Astrocyte (in vitro differentiated cells and primary cell): ENCODE measurements around the gene NOL4L. TPM values are rescaled to one million over a fixed set of nuclear protein-coding genes. Genes with fewer than 3 reads are reported as not detected.

Experiments used
- DNase-seq: peaks from one replicate; pipeline ENCODE4 v3.0.0-alpha.2; 2010; ENCODE audit warnings: low read depth
- FAIRE-seq: peaks from 2 replicates; lab custom pipeline; 2011; peaks lifted over from hg19 to GRCh38; lab: Jason Lieb, UNC
- H2AFZ ChIP-seq: 2 replicates; pipeline ENCODE4 v1.6.0; 2012; ENCODE audit warnings: low read depth, low read length, inconsistent platforms
- H3K27ac ChIP-seq: 2 replicates; pipeline ENCODE4 v1.5.1; 2011; ENCODE audit warnings: low read depth, low read length, inconsistent platforms
- H3K27me3 ChIP-seq: 2 replicates; pipeline ENCODE4 v1.6.0; 2011; ENCODE audit warnings: low read length, inconsistent platforms; ENCODE audit not compliant: insufficient read depth
- H3K36me3 ChIP-seq: 2 replicates; pipeline ENCODE4 v1.5.1; 2011; ENCODE audit warnings: low read length, inconsistent platforms; ENCODE audit not compliant: insufficient read depth
- H3K4me1 ChIP-seq: 2 replicates; pipeline ENCODE4 v1.5.1; 2011; ENCODE audit warnings: low read length, inconsistent platforms; ENCODE audit not compliant: insufficient read depth
- H3K4me2 ChIP-seq: 2 replicates; pipeline ENCODE4 v1.6.0; 2012; ENCODE audit warnings: low read length, inconsistent platforms
- H3K4me3 ChIP-seq: 2 replicates; pipeline ENCODE4 v1.5.1; 2011; ENCODE audit warnings: low read depth, mild to moderate bottlenecking, low read length, inconsistent platforms; ENCODE audit not compliant: insufficient read depth
- H3K79me2 ChIP-seq: 2 replicates; pipeline ENCODE4 v1.6.0; 2012; ENCODE audit warnings: mild to moderate bottlenecking, low read length, inconsistent platforms; ENCODE audit not compliant: insufficient read depth
- H3K9ac ChIP-seq: 2 replicates; pipeline ENCODE4 v1.6.0; 2012; ENCODE audit warnings: mild to moderate bottlenecking, low read length, inconsistent platforms
- H3K9me3 ChIP-seq: 2 replicates; pipeline ENCODE4 v1.5.1; 2012; ENCODE audit warnings: low read depth, mild to moderate bottlenecking, low read length, inconsistent platforms; ENCODE audit not compliant: insufficient read depth
- H4K20me1 ChIP-seq: 2 replicates; pipeline ENCODE4 v1.6.0; 2012; ENCODE audit warnings: low read length, inconsistent platforms; ENCODE audit not compliant: insufficient read depth
- H3K27ac Mint-ChIP-seq: one replicate; pipeline ENCODE4 v1.8.0; 2021; ENCODE audit warnings: mild to moderate bottlenecking, mixed read lengths; ENCODE audit not compliant: unreplicated experiment
- H3K27me3 Mint-ChIP-seq: one replicate; pipeline ENCODE4 v1.8.0; 2021; ENCODE audit warnings: low read depth, mixed read lengths; ENCODE audit not compliant: unreplicated experiment
- H3K36me3 Mint-ChIP-seq: one replicate; pipeline ENCODE4 v1.8.0; 2021; ENCODE audit warnings: low read depth, mixed read lengths; ENCODE audit not compliant: unreplicated experiment
- H3K4me1 Mint-ChIP-seq: one replicate; pipeline ENCODE4 v1.8.0; 2021; ENCODE audit warnings: low read depth, mixed read lengths; ENCODE audit not compliant: unreplicated experiment
- H3K4me3 Mint-ChIP-seq: one replicate; pipeline ENCODE4 v1.8.0; 2021; ENCODE audit warnings: mild to moderate bottlenecking, moderate library complexity, mixed read lengths; ENCODE audit not compliant: unreplicated experiment
- H3K9me3 Mint-ChIP-seq: one replicate; pipeline ENCODE4 v1.8.0; 2021; ENCODE audit warnings: mild to moderate bottlenecking, mixed read lengths; ENCODE audit not compliant: unreplicated experiment
- EZH2 ChIP-seq: IDR thresholded peaks from 2 replicates; pipeline ENCODE4 v1.6.1; 2012; ENCODE audit warnings: mild to moderate bottlenecking, low read length, inconsistent platforms; ENCODE audit not compliant: insufficient read depth
- total RNA-seq: library from RNA; stranded (reverse); gene quantifications from 2 replicates; pipeline ENCODE4 v1.2.1, GENCODE V29; 2021
- TF ChIP-seq, protein P1 (sequence below): IDR thresholded peaks from 2 replicates; pipeline ENCODE4 v1.5.1; 2011; ENCODE audit warnings: low read depth, mild to moderate bottlenecking, inconsistent platforms, low read length, moderate library complexity; ENCODE audit not compliant: insufficient read depth

The NOL4L gene
- total RNA-seq, 1 donor from 2014 or later = 35.5 TPM

- Histone ChIP-seq H2AFZ (no peak overlapping the region), H3K36me3 (no peaks in the 10 kb centered on the region), H3K9me3 (no peaks in the 10 kb centered on the region), H3K27me3 (peaks cover 7% of the 10 kb centered on the region), H3K4me1 (no peaks in the 10 kb centered on the region), H3K4me2 (no peak overlapping the region), H3K4me3 (no peak overlapping the region), H3K27ac (no peak overlapping the region), H3K79me2 (no peaks in the 10 kb centered on the region), H4K20me1 (no peaks in the 10 kb centered on the region), H3K9ac (no peak overlapping the region)
- TF ChIP-seq EZH2 = no peak
- TF ChIP-seq, protein P1, sequence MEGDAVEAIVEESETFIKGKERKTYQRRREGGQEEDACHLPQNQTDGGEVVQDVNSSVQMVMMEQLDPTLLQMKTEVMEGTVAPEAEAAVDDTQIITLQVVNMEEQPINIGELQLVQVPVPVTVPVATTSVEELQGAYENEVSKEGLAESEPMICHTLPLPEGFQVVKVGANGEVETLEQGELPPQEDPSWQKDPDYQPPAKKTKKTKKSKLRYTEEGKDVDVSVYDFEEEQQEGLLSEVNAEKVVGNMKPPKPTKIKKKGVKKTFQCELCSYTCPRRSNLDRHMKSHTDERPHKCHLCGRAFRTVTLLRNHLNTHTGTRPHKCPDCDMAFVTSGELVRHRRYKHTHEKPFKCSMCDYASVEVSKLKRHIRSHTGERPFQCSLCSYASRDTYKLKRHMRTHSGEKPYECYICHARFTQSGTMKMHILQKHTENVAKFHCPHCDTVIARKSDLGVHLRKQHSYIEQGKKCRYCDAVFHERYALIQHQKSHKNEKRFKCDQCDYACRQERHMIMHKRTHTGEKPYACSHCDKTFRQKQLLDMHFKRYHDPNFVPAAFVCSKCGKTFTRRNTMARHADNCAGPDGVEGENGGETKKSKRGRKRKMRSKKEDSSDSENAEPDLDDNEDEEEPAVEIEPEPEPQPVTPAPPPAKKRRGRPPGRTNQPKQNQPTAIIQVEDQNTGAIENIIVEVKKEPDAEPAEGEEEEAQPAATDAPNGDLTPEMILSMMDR = no peak
- no peak overlapping the region for H3K27ac Mint-ChIP-seq
- H3K4me1 Mint-ChIP-seq = peaks cover 9% of the 10 kb centered on the region
- FAIRE-seq (no peak), DNase-seq (no peak)
- H3K36me3 Mint-ChIP-seq = no peaks in the 10 kb centered on the region
- no peak overlapping the region for H3K4me3 Mint-ChIP-seq
- H3K27me3 Mint-ChIP-seq = peaks cover 11% of the 10 kb centered on the region
- H3K9me3 Mint-ChIP-seq = no peaks in the 10 kb centered on the region
Observed at GRCh38 chr20:32580970-32581838, 3.9 kb downstream of the NOL4L start.

DNA sequence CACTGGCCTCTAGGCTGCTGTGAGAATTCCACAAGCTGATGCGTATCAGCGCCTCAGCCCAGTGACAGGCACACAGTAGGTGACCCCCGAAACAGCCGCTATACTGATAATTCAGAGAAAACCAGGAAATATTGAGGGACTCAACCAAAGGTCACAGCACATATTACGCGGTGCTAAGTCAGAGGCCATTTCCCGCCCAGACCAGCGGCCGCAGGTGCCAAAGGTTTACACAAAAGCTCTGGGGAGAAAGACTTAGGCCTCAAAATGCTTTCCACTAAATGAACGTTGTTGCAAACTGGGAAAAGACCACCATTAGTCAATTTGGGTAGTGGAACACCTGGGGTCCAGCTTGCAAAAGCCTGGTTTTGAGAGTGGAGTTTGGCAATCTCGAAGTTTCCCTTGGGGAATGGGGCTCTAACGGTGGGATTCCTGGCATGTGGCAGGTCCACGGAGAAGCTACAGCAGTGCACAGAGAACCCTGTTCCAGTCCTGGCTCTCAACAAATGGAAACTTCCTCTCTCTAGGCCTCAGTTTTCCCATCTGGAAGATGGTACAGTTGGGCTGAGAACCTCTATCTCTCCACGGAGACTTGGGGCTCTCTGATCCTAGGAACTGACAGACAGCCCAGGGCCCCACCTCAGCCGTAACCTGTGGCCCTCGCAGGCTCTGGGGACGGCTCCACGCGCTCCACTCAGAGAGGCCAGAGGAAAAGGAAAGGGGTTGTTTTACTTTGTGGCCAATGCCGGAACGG, 4.7 kb downstream of the NOL4L start:
- Histone ChIP-seq H3K9me3 (no peaks in the 10 kb centered on the region), H3K27me3 (no peaks in the 10 kb centered on the region), H3K4me3 (no peak overlapping the region), H3K79me2 (no peaks in the 10 kb centered on the region), H4K20me1 (no peaks in the 10 kb centered on the region), H3K4me2 (no peak overlapping the region), H3K9ac (no peak overlapping the region), H2AFZ (no peak overlapping the region), H3K4me1 (peaks cover under 1% of the 10 kb centered on the region), H3K27ac (no peak overlapping the region), H3K36me3 (no peaks in the 10 kb centered on the region)
- peaks cover 5% of the 10 kb centered on the region for H3K27me3 Mint-ChIP-seq
- no peaks in the 10 kb centered on the region for H3K36me3 Mint-ChIP-seq
- H3K4me1 Mint-ChIP-seq = peaks cover 7% of the 10 kb centered on the region
- no peaks in the 10 kb centered on the region for H3K9me3 Mint-ChIP-seq
- no peak for TF ChIP-seq EZH2
- TF ChIP-seq, protein P1 = no peak
- DNase-seq (no peak), FAIRE-seq (no peak)
- no peak overlapping the region for H3K4me3 Mint-ChIP-seq
- no peak overlapping the region for H3K27ac Mint-ChIP-seq
